DMS153 treated with DMSO at 0.1 percent for 48 hours (cell line): ENCODE measurements around the gene GPC4.

ENCODE experiments used
- DNase-seq: peaks from one replicate; lab custom pipeline; 2025; ENCODE audit not compliant: unreplicated experiment; lab: John Stamatoyannopoulos, UW

The GPC4 gene

GRCh38 chrX:133415276-133416105 is at the start of gene GPC4:
GPC4 (minus strand) TSS chrX:133415489; CDS start chrX:133414965, 524 bp downstream.
- DNase-seq: no peak

GRCh38 chrX:133461231-133461630 is 45.9 kb upstream of the GPC4 start:
- DNase-seq: no peak

- DNase-seq: no peak
Observed at GRCh38 chrX:133454924-133455323, 39.6 kb upstream of the GPC4 start.

- DNase-seq: no peak
Observed at GRCh38 chrX:133454491-133454914, 39.2 kb upstream of the GPC4 start.

GRCh38 chrX:133448512-133449076 is 33.3 kb upstream of the GPC4 start:
- no peak for DNase-seq

- peak; percentile 69 for DNase-seq
Observed at GRCh38 chrX:133444952-133445831, 29.9 kb upstream of the GPC4 start.

- no peak for DNase-seq
Observed at GRCh38 chrX:133444196-133444595, 28.9 kb upstream of the GPC4 start.

- DNase-seq: no peak
Observed at GRCh38 chrX:133440797-133441163, 25.5 kb upstream of the GPC4 start.

GRCh38 chrX:133440081-133440796 is 24.9 kb upstream of the GPC4 start:
- no peak for DNase-seq

GRCh38 chrX:133437766-133438165 is 22.5 kb upstream of the GPC4 start:
- DNase-seq: no peak

GRCh38 chrX:133437356-133437755 is 22.1 kb upstream of the GPC4 start:
- DNase-seq: no peak

GRCh38 chrX:133435544-133436124 is 20.3 kb upstream of the GPC4 start:
- DNase-seq: no peak

GRCh38 chrX:133434197-133434820 is 19.0 kb upstream of the GPC4 start:
- DNase-seq: no peak

- DNase-seq: no peak
Observed at GRCh38 chrX:133419911-133420310, 4.6 kb upstream of the GPC4 start.

GRCh38 chrX:133418588-133418987 is 3.3 kb upstream of the GPC4 start:
- DNase-seq: no peak

GRCh38 chrX:133417364-133417763 is 2.1 kb upstream of the GPC4 start:
- no peak for DNase-seq

GRCh38 chrX:133414406-133415275 is 648 bp downstream of the GPC4 start:
- DNase-seq: no peak

GRCh38 chrX:133413218-133413925 is 1.9 kb downstream of the GPC4 start:
- DNase-seq: no peak

- no peak for DNase-seq
Observed at GRCh38 chrX:133412665-133413064, 2.6 kb downstream of the GPC4 start.
